Stimulated activated CD4-positive, alpha-beta T cell treated with anti-CD3 and anti-CD28 coated beads, Interleukin-1b, Interleukin-23, amount 100 ng/mL, for 1 hour (primary cell): ENCODE measurements around the gene UGT2B10.
"Not testable (repeated sequence)": the region's sequence is repeated elsewhere in the genome, so short reads cannot be mapped to it uniquely, and the experiment has no call there.

Experiments used
- DNase-seq, 2 donors: peaks; one replicate each; pipeline ENCODE4 v3.0.0-alpha.2; 2020; ENCODE audit warnings: low read depth in 2 of 2

Gene UGT2B10

DNA sequence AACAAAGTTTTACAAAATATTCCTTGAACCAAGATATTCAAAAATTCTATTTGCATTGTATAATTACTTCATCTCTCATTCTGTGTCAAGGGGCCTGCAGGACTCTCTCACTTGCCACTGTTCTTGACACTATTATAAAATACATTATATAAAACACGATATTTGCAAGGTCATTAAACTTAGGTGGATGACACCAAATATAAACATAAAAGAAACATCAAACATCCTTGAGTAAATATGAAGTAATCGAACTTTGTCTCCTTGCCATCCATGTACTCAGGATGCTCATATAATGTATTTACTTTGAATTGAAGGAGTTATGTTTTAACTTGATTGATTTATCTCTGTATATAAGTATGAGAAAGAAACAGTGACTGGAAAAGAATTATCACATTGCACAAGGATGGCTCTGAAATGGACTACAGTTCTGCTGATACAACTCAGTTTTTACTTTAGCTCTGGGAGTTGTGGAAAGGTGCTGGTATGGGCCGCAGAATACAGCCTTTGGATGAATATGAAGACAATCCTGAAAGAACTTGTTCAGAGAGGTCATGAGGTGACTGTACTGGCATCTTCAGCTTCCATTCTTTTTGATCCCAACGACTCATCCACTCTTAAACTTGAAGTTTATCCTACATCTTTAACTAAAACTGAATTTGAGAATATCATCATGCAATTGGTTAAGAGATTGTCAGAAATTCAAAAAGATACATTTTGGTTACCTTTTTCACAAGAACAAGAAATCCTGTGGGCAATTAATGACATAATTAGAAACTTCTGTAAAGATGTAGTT, at the start of gene UGT2B10:
UGT2B10 (plus strand) TSS at position 378 of the 793 bp plus-strand sequence; CDS start at position 404, 26 bp downstream.
- DNase-seq, result not testable (repeated sequence)

- DNase-seq, result not testable (repeated sequence)
Observed at GRCh38 chr4:68771836-68772235, 44.0 kb upstream of the UGT2B10 start.

DNA sequence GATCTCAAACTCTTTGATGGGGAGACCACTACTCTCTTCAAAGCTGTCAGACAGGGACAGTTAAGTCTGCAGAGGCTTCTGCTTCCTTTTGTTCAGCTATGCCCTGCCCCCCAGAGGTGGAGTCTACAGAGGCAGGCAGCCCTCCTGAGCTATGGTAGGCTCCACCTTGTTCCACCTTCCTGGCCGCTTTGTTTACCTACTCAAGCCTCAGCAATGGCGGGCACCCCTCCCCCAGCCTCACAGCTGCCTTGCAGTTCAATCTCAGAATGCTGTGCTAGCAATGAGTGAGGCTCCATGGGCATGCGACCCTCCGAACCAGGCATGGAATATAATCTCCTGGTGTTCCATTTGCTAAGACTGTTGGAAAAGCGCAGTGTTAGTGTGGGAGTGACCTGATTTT, 42.1 kb upstream of the UGT2B10 start:
- DNase-seq, result no peak

DNA sequence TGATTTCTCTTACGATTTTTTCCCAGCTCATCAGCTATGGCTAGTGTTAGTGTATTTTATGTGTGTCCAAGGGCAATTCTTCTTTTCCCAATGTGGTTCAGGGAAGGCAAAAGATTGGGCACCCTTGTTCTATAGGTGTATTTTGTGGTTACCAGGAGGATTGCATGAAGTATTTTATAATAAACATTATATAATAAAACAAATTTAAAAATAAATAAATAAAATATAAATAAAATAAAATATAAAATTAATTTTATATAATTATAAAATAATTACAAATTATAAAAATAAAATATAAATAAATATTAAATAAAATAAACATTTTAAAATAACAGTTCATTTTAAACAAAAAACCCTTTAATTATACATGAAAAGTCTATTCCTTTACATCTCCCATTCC, 35.6 kb upstream of the UGT2B10 start:
- DNase-seq, result no peak

GRCh38 chr4:68797048-68797447, 18.7 kb upstream of the UGT2B10 start:
- no peak for DNase-seq

DNA sequence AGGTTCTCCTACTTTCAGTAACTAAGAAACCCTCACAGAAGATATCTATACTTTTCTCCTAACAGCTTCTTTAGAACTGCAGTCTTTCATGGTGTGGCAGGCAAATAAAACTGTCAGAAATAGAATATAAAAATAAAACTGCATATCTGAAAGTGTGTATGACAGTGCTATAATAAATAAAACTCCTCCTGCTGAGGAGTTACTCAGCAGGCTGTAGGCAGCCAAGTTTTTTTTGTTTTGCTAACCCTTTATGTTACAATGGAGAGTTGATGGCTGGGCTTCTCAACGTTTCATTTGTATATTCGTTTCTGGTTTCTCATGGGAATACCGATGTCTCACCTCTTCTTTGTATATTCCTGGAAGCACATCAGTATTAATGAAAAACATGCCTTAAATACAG, 18.2 kb upstream of the UGT2B10 start:
- no peak for DNase-seq

DNA sequence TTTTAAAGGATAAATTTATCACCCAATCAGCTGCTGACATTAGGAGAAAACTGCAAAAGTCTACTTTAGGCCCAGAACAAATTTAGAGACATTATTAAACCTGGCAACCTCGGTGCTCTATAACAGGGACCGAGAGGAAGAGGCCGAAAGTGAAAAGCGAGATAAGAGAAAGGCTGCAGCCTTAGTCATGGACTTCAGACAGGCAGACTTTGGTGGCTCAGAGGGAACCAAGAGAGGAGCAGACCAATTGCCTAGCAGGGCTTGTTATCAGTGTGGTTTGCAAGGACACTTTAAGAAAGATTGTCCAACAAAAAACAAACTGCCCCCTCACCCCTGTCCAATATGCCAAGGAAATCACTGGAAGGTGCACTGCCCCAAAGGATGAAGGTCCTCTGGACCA, 12.8 kb upstream of the UGT2B10 start:
- DNase-seq, result no peak

GRCh38 chr4:68808060-68808459, 7.7 kb upstream of the UGT2B10 start:
- DNase-seq, result no peak

DNA sequence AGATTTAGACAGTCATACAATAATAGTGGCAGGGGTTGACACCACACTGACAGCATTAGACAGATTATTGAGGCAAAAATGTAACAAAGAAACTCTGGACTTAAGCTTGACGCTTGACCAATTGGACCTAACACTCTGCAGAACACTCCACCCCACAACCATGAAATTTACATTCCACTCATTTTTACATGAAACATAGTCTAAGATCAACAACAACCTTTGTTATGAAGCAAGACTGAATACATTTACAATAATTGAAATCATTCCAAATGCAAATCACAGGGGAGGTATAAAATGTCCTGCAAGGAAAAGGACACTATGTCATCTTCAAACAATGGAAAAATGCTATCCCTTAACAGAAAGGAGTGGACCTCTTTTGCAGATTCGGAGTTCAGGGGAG, 4.9 kb upstream of the UGT2B10 start:
- DNase-seq, result no peak

DNA sequence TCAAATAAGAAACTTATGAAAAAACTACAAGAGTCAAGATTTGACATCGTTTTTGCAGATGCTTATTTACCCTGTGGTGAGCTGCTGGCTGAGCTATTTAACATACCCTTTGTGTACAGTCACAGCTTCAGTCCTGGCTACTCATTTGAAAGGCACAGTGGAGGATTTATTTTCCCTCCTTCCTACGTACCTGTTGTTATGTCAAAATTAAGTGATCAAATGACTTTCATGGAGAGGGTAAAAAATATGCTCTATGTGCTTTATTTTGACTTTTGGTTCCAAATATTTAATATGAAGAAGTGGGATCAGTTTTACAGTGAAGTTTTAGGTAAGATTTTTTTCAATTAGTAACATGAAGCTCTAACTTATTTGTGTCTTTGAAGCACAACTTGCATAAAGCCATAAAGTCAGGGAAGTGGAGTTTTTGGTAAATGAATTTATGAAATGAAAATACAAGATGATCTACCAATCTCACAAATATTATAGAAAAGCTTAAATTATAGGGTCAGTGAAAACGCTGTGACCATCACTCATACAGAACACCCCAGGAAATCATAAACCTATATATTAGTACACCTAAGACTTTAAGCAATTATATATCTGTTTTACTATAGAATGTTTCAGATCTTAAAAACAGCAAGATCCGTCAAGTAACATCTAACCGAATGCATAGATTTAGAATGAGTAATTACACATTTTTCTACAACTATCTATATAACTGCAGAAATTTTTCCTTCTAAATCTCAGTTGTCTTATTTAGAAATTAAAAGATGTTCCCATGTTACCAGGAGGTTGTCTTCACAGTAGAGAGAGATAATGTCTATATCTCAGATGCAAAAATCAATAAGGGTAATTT, 844 bp downstream of the UGT2B10 start:
- not testable (repeated sequence) for DNase-seq

DNA sequence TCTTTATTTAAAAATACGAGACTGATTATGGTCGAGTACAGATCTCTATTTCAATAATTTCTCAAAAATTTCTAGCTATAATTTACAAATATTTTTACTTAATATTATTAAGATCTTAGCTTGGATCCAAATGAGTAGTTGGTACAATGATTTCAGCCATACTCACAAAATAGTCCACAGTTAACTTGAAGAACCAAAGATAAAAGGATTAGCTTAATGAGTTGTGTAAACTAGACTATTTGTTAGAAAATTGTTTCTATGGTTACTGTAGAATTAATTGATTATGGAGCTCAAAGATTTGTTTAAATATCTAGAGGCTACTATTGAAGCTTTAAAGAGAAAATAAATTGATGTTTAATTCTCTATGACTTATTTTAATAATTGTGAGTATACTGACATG, 1.6 kb downstream of the UGT2B10 start:
- no peak for DNase-seq

GRCh38 chr4:68818030-68818462, 2.3 kb downstream of the UGT2B10 start:
- DNase-seq, result not testable (repeated sequence)

DNA sequence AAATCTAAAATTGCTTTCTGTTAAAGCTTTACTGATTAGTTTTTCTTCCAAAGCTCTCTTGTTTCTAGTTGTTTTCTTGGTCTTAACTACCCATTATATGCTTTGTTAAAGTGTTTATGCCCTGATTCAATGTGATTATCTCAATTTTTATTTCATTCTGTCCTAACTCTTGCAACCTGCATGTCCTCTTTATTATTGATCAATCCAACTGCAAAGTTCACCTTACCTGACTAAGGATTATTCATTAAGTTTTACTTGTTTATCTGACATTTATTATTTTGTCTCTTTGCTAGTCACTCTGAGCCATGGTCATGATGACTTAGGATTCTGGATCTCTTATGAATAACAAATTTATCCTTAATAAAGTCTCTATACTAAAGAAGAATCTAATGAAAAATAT, 15.8 kb downstream of the UGT2B10 start:
- DNase-seq, result no peak

- DNase-seq, result no peak
Observed at GRCh38 chr4:68850293-68850692, 34.5 kb downstream of the UGT2B10 start.

DNA sequence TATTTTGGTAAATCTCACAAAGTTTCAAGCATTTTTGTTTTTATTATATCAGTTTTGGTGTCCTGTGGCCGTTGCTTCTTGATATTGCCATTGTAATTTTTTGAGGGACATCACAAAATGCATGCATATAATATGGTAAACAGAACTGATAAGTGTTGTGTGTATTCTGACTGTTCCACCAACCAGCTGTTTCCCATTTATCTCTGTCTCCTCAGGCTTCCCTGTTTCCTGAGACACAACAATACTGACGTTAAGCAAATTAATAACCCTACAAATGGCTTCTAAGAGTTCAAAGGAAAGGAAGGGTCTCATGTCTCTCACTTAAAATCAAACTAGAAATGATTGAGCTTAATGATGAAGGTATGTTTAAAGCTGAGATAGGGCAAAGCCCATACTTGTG, 40.0 kb downstream of the UGT2B10 start:
- DNase-seq, result no peak

- no peak for DNase-seq
Observed at GRCh38 chr4:68858039-68858438, 42.2 kb downstream of the UGT2B10 start.

GRCh38 chr4:68859655-68860054, 43.9 kb downstream of the UGT2B10 start:
- DNase-seq, result no peak

DNA sequence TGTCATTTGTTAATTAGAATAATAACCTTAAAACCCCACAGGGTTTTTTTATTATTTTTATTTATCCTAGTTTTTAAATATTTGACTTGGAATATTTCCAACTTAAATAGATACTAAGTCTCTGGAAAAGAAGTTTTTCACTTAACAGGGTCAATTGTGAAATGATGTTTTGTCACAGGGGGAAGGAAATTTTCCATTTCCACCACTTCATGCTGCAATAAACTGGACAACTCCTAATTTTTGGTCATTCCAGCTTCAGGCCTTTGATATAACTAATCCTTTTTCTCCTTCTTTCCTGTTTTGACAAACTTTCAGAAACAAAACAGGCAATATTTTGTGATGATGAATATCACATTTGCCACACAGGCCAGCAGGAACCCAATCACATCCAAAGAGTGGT, 45.3 kb downstream of the UGT2B10 start:
- no peak for DNase-seq

GRCh38 chr4:68864438-68865187, 48.8 kb downstream of the UGT2B10 start:
- no peak for DNase-seq

GRCh38 chr4:68865188-68865638, 49.4 kb downstream of the UGT2B10 start:
- no peak for DNase-seq

GRCh38 chr4:68865760-68866159, 50.0 kb downstream of the UGT2B10 start:
- no peak for DNase-seq

- no peak for DNase-seq
Observed at GRCh38 chr4:68869274-68869773, 53.5 kb downstream of the UGT2B10 start.
